Vagina (tissue), 2 donors: ENCODE results near the gene RHOBTB3. TPM values are rescaled to one million over a fixed set of nuclear protein-coding genes. Genes with fewer than 3 reads are reported as not detected.

ENCODE experiments used
- DNase-seq, 2 donors: peaks; one replicate each; pipeline ENCODE4 v3.0.0-alpha.2; 2017; ENCODE audit errors: extremely low spot score in 2 of 2
- H3K27ac ChIP-seq: fragments of 200-600 bp; sonication (generic); one replicate; pipeline ENCODE4 v1.5.1; 2019
- H3K27me3 ChIP-seq: fragments of 200-600 bp; sonication (generic); one replicate; pipeline ENCODE4 v1.5.1; 2019
- H3K36me3 ChIP-seq, 2 donors: fragments of 200-600 bp; sonication (generic); one replicate each; pipeline ENCODE4 v1.5.1; 2017 to 2019
- H3K4me1 ChIP-seq: fragments of 200-600 bp; sonication (generic); one replicate; pipeline ENCODE4 v1.5.1; 2019
- H3K4me3 ChIP-seq, 2 donors: fragments of 200-600 bp; sonication (generic); 1 replicate in 1 of 2; 2 replicates in 1 of 2; pipeline ENCODE4 v1.5.1; 2016 to 2019
- H3K9me3 ChIP-seq: fragments of 200-600 bp; sonication (generic); one replicate; pipeline ENCODE4 v1.5.1; 2019
- CTCF ChIP-seq, 3 experiments: fragments of 450-650 bp in 2 of 3; fragments of 200-600 bp in 1 of 3; sonication (generic) in 1 of 3; IDR thresholded peaks; one replicate each; pipeline ENCODE4 v1.5.1; 2017 to 2019; ENCODE audit warnings: antibody characterized with exemption in 3 of 3, mild to moderate bottlenecking in 2 of 3, moderate library complexity in 2 of 3
- POLR2A ChIP-seq, 2 donors: fragments of 450-650 bp; IDR thresholded peaks; one replicate each; pipeline ENCODE4 v1.6.1; 2017; ENCODE audit warnings: antibody characterized with exemption in 2 of 2, mild to moderate bottlenecking in 2 of 2, moderate library complexity in 2 of 2
- POLR2AphosphoS5 ChIP-seq, 2 donors: sonication (generic); formaldehyde crosslinking; IDR thresholded peaks; one replicate each; pipeline ENCODE4 v1.9.0; 2017; ENCODE audit warnings: antibody characterized with exemption in 2 of 2, mild to moderate bottlenecking in 2 of 2, low read depth in 1 of 2; ENCODE audit not compliant: insufficient read depth in 1 of 2
- intact Hi-C: fragments of 100-400 bp; cut with DNase I; formaldehyde crosslinking; loops from one replicate; pipeline ENCODE4 v1.15.1; 2023
- total RNA-seq: library from RNA; depleted of rRNA; stranded (reverse); fragments of >200 nt; gene quantifications from one replicate; pipeline ENCODE4 v1.2.3, GENCODE V29; 2016

The RHOBTB3 gene
- total RNA-seq, 1 donor from 2014 or later: 43.2 TPM

- TF ChIP-seq POLR2A (IDR thresholded peaks at IDR 0.05): no peak
- no peak for TF ChIP-seq POLR2AphosphoS5 (IDR thresholded peaks at IDR 0.05; ENCODE audit: insufficient read depth in 1 of 2, low read depth in 1 of 2)
- TF ChIP-seq CTCF (IDR thresholded peaks at IDR 0.05): no peak
- H3K4me3 ChIP-seq: no peak overlapping the region
- peaks cover 0 to 7% of the 10 kb centered on the region in 2 donors for H3K36me3 ChIP-seq
- H3K27ac ChIP-seq: no peak overlapping the region
- intact Hi-C loops: loop anchor here (10.0 kb wide), 1 partner anchor 117 kb away; no protein-coding TSS in a partner anchor
- H3K27me3 ChIP-seq: no peaks in the 10 kb centered on the region
- no peak for DNase-seq
- peaks cover 10% of the 10 kb centered on the region for H3K4me1 ChIP-seq
- H3K9me3 ChIP-seq: no peaks in the 10 kb centered on the region
These were observed 6.9 kb downstream of the RHOBTB3 start for GRCh38 chr5:95738072-95738471.

- Histone ChIP-seq H3K4me3 (no peak overlapping the region), H3K4me1 (peaks cover 15% of the 10 kb centered on the region), H3K27me3 (no peaks in the 10 kb centered on the region), H3K9me3 (no peaks in the 10 kb centered on the region), H3K27ac (no peak overlapping the region), H3K36me3 (peaks cover 0 to 7% of the 10 kb centered on the region in 2 donors)
- TF ChIP-seq CTCF (IDR thresholded peaks at IDR 0.05): no peak
- TF ChIP-seq POLR2AphosphoS5 (IDR thresholded peaks at IDR 0.05; ENCODE audit: insufficient read depth in 1 of 2, low read depth in 1 of 2): no peak
- TF ChIP-seq POLR2A (IDR thresholded peaks at IDR 0.05): no peak
- intact Hi-C loops: loop anchor here (10.0 kb wide), 1 partner anchor 116 kb away; no protein-coding TSS in a partner anchor
- DNase-seq: no peak
These were observed 7.7 kb downstream of the RHOBTB3 start for GRCh38 chr5:95738834-95739233.

GRCh38 chr5:95739857-95740256, 8.7 kb downstream of the RHOBTB3 start:
- H3K9me3 ChIP-seq: no peaks in the 10 kb centered on the region
- no peak overlapping the region for H3K27ac ChIP-seq
- intact Hi-C loops: loop anchor here (10.0 kb wide), 1 partner anchor 115 kb away; no protein-coding TSS in a partner anchor
- peaks cover 0 to 7% of the 10 kb centered on the region in 2 donors for H3K36me3 ChIP-seq
- peaks cover 14% of the 10 kb centered on the region for H3K4me1 ChIP-seq
- no peak for TF ChIP-seq CTCF (IDR thresholded peaks at IDR 0.05)
- TF ChIP-seq POLR2AphosphoS5 (IDR thresholded peaks at IDR 0.05; ENCODE audit: insufficient read depth in 1 of 2, low read depth in 1 of 2): no peak
- TF ChIP-seq POLR2A (IDR thresholded peaks at IDR 0.05): no peak
- no peaks in the 10 kb centered on the region for H3K27me3 ChIP-seq
- DNase-seq: no peak
- H3K4me3 ChIP-seq: no peak overlapping the region

GRCh38 chr5:95741458-95741857, 10.3 kb downstream of the RHOBTB3 start:
- Histone ChIP-seq H3K9me3 (no peaks in the 10 kb centered on the region), H3K27me3 (no peaks in the 10 kb centered on the region), H3K27ac (no peak overlapping the region), H3K4me1 (peaks cover 5% of the 10 kb centered on the region), H3K36me3 (peaks cover 0 to 7% of the 10 kb centered on the region in 2 donors), H3K4me3 (no peak overlapping the region)
- TF ChIP-seq POLR2A (IDR thresholded peaks at IDR 0.05) (no peak), CTCF (IDR thresholded peaks at IDR 0.05) (no peak), POLR2AphosphoS5 (IDR thresholded peaks at IDR 0.05; ENCODE audit: insufficient read depth in 1 of 2, low read depth in 1 of 2) (no peak)
- intact Hi-C loops: no loop called here
- DNase-seq: no peak

- peaks cover 5% of the 10 kb centered on the region for H3K4me1 ChIP-seq
- no peak overlapping the region for H3K4me3 ChIP-seq
- H3K27ac ChIP-seq: no peak overlapping the region
- H3K36me3 ChIP-seq: peaks cover 0 to 7% of the 10 kb centered on the region in 2 donors
- H3K27me3 ChIP-seq: no peaks in the 10 kb centered on the region
- no peaks in the 10 kb centered on the region for H3K9me3 ChIP-seq
- intact Hi-C loops: no loop called here
- DNase-seq: no peak
- no peak for TF ChIP-seq POLR2A (IDR thresholded peaks at IDR 0.05)
- no peak for TF ChIP-seq CTCF (IDR thresholded peaks at IDR 0.05)
- TF ChIP-seq POLR2AphosphoS5 (IDR thresholded peaks at IDR 0.05; ENCODE audit: insufficient read depth in 1 of 2, low read depth in 1 of 2): no peak
These were observed 12.1 kb downstream of the RHOBTB3 start for GRCh38 chr5:95743232-95743631.
